CD4-positive, alpha-beta T cell treated with Interleukin-12 subunit alpha and Interleukin-12 subunit beta, for 1 hour (primary cell): ENCODE results near the gene UCP3.

Experiments
- DNase-seq: peaks from one replicate; pipeline ENCODE4 v3.0.0-alpha.2; 2020

The UCP3 gene

GRCh38 chr11:74017631-74018030 is 8.7 kb upstream of the UCP3 start:
- no peak for DNase-seq

GRCh38 chr11:74015919-74016684 is 7.2 kb upstream of the UCP3 start:
- no peak for DNase-seq

- no peak for DNase-seq
Observed at GRCh38 chr11:74014880-74015279, 6.0 kb upstream of the UCP3 start.

- no peak for DNase-seq
Observed at GRCh38 chr11:74013141-74013540, 4.3 kb upstream of the UCP3 start.

GRCh38 chr11:74012074-74012809 is 3.4 kb upstream of the UCP3 start:
- DNase-seq: no peak

GRCh38 chr11:74011360-74012073 is 2.6 kb upstream of the UCP3 start:
- DNase-seq: peak; percentile 75

- DNase-seq: peak; percentile 21
Observed at GRCh38 chr11:74010306-74011300, 1.7 kb upstream of the UCP3 start.

- no peak for DNase-seq
Observed at GRCh38 chr11:74009675-74010305, 905 bp upstream of the UCP3 start.

- DNase-seq: no peak
Observed at GRCh38 chr11:74009230-74009547, 304 bp upstream of the UCP3 start.

GRCh38 chr11:74007691-74008372 is 1.1 kb downstream of the UCP3 start:
- DNase-seq: no peak

GRCh38 chr11:74006743-74007304 is 2.1 kb downstream of the UCP3 start:
- DNase-seq: no peak

GRCh38 chr11:74005721-74006517 is 3.0 kb downstream of the UCP3 start:
- DNase-seq: no peak

- DNase-seq: peak; percentile 90
Observed at GRCh38 chr11:74004759-74005615, 3.9 kb downstream of the UCP3 start.

- DNase-seq: no peak
Observed at GRCh38 chr11:74004046-74004695, 4.7 kb downstream of the UCP3 start.

GRCh38 chr11:74002832-74003231 is 6.1 kb downstream of the UCP3 start:
- no peak for DNase-seq

- no peak for DNase-seq
Observed at GRCh38 chr11:74001822-74002286, 7.0 kb downstream of the UCP3 start.

- no peak for DNase-seq
Observed at GRCh38 chr11:74000307-74001133, 8.4 kb downstream of the UCP3 start.
